HL-60 (cell line): ENCODE measurements around the gene FMN1.

Experiments used
- CTCF ChIP-seq: IDR thresholded peaks from one replicate; pipeline ENCODE4 v1.5.1; 2011; ENCODE audit warnings: low read length, control low read depth, inconsistent platforms; ENCODE audit not compliant: insufficient read depth
- GABPA ChIP-seq: IDR thresholded peaks from 2 replicates; pipeline ENCODE4 v1.6.1; 2012; ENCODE audit warnings: low read depth
- POLR2AphosphoS5 ChIP-seq: IDR thresholded peaks from 2 replicates; pipeline ENCODE4 v1.6.1; 2012; ENCODE audit warnings: low read depth
- SPI1 ChIP-seq: IDR thresholded peaks from 2 replicates; pipeline ENCODE4 v1.6.1; 2012; ENCODE audit warnings: low read depth, mild to moderate bottlenecking, borderline replicate concordance

DNA sequence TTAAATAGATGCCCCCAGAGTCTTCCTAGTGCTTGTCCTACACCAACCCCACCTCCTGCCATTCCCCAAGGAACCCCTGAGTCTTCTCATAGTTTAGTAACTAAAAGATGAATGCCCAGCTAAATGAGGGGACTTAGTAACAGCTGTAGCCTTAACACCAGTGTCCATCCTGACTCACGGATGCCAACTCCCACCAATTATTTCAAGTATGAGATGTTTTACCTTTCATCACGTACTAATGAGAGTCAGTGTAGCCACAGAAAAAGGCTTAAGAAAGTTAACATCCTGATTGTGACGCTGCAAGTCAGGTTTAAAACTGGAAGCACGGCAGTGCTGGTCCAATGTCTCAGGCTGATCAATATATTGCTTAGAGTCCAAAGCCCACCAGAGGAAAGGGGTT lies 109.9 kb downstream of the FMN1 start:
- TF ChIP-seq GABPA (no peak), SPI1 (no peak), CTCF (no peak), POLR2AphosphoS5 (no peak)
